NOMO-1 treated with DMSO at 0.1 percent for 48 hours (cell line): ENCODE measurements around the gene AGPS.
"Not testable (repeated sequence)": the region's sequence is repeated elsewhere in the genome, so short reads cannot be mapped to it uniquely, and the experiment has no call there.

Experiments used
- DNase-seq: peaks from one replicate; lab custom pipeline; 2025; ENCODE audit not compliant: unreplicated experiment; lab: John Stamatoyannopoulos, UW

AGPS gene

GRCh38 chr2:177549171-177549570 is 156.6 kb downstream of the AGPS start:
- no peak for DNase-seq

- DNase-seq = no peak
Measured at GRCh38 chr2:177550264-177551200, 158.0 kb downstream of the AGPS start.

GRCh38 chr2:177551360-177551759 is 158.8 kb downstream of the AGPS start:
- not testable (repeated sequence) for DNase-seq

GRCh38 chr2:177551989-177552421 is 159.4 kb downstream of the AGPS start:
- DNase-seq = no peak

- peak; percentile 87 for DNase-seq
Measured at GRCh38 chr2:177552422-177553175, 160.0 kb downstream of the AGPS start.

GRCh38 chr2:177553176-177553884 is 160.8 kb downstream of the AGPS start:
- DNase-seq = no peak

GRCh38 chr2:177554365-177554764 is 161.8 kb downstream of the AGPS start:
- no peak for DNase-seq

GRCh38 chr2:177556153-177556552 is 163.6 kb downstream of the AGPS start:
- DNase-seq = no peak

GRCh38 chr2:177557794-177558193 is 165.2 kb downstream of the AGPS start:
- DNase-seq = no peak

- no peak for DNase-seq
Measured at GRCh38 chr2:177559638-177560037, 167.1 kb downstream of the AGPS start.

- no peak for DNase-seq
Measured at GRCh38 chr2:177568390-177568789, 175.8 kb downstream of the AGPS start.

GRCh38 chr2:177568893-177569292 is 176.3 kb downstream of the AGPS start:
- DNase-seq = no peak

GRCh38 chr2:177572236-177572671 is 179.7 kb downstream of the AGPS start:
- no peak for DNase-seq

GRCh38 chr2:177573120-177573519 is 180.5 kb downstream of the AGPS start:
- no peak for DNase-seq

- DNase-seq = no peak
Measured at GRCh38 chr2:177574356-177574755, 181.8 kb downstream of the AGPS start.

- no peak for DNase-seq
Measured at GRCh38 chr2:177575358-177575757, 182.8 kb downstream of the AGPS start.

- no peak for DNase-seq
Measured at GRCh38 chr2:177577075-177577474, 184.5 kb downstream of the AGPS start.

- DNase-seq = no peak
Measured at GRCh38 chr2:177578454-177578853, 185.9 kb downstream of the AGPS start.

GRCh38 chr2:177579486-177580036 is 187.0 kb downstream of the AGPS start:
- DNase-seq = no peak

- DNase-seq = no peak
Measured at GRCh38 chr2:177582000-177582399, 189.4 kb downstream of the AGPS start.
